BLaER1 treated with 17β-estradiol and CSF1 and Interleukin-3, amounts not matched to agents 10 nM and 100 nM (cell line): ENCODE data around the gene DHX9.

Experiments
- H3K27ac ChIP-seq, 11 experiments: shearing (Covaris generic); formaldehyde crosslinking; 2 replicates each; pipeline ENCODE4 v1.8.1; 2022
- H3K27me3 ChIP-seq, 11 experiments: shearing (Covaris generic); formaldehyde crosslinking; 2 replicates each; pipeline ENCODE4 v1.8.1; 2022
- H3K36me3 ChIP-seq, 11 experiments: shearing (Covaris generic); formaldehyde crosslinking; 2 replicates each; pipeline ENCODE4 v1.8.1; 2022
- H3K4me1 ChIP-seq, 10 experiments: shearing (Covaris generic); formaldehyde crosslinking; 2 replicates each; pipeline ENCODE4 v1.8.1; 2022
- H3K4me2 ChIP-seq, 11 experiments: shearing (Covaris generic); formaldehyde crosslinking; 2 replicates each; pipeline ENCODE4 v1.8.1; 2022
- H3K4me3 ChIP-seq, 10 experiments: shearing (Covaris generic); formaldehyde crosslinking; 2 replicates each; pipeline ENCODE4 v1.8.1; 2022
- H3K9ac ChIP-seq, 11 experiments: shearing (Covaris generic); formaldehyde crosslinking; 2 replicates each; pipeline ENCODE4 v1.8.1; 2022
- H3K9me3 ChIP-seq, 11 experiments: shearing (Covaris generic); formaldehyde crosslinking; replicated peaks in 1 of 11; 2 replicates each; pipeline ENCODE4 v1.8.1; 2022
- H4K20me1 ChIP-seq, 11 experiments: shearing (Covaris generic); formaldehyde crosslinking; 2 replicates each; pipeline ENCODE4 v1.8.1; 2022
- Cebpa-rat ChIP-seq, 11 experiments: shearing (Covaris generic); IDR thresholded peaks; 2 replicates each; pipeline ENCODE4 v1.8.1; 2022

Gene DHX9

DNA sequence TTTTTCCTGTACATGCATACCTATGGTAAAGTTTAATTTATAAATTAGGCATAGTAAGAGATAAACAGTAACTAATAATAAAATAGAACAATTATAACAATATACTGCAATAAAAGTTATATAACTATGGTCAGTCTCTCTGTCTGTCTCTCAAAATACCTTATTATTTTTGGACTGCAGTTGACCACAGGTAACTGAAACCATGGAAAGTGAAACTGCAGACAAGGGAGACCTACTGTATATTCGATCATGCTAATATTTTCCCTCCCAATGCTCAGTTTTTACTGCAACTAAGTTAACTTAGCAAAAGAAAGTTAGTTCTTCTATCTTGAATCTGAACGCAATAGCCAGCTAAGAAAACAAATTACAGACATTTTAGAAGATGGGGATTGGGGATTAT, 12.3 kb upstream of the DHX9 start:
- TF ChIP-seq Cebpa-rat (IDR thresholded peaks at IDR 0.05): no peak
- no peaks in the 10 kb centered on the region for H3K27me3 ChIP-seq
- H4K20me1 ChIP-seq: peaks cover 0 to 100% (median 0%) of the 10 kb centered on the region in 11 experiments; a peak in 6 of 22 replicates
- H3K4me1 ChIP-seq: peaks cover 13 to 74% (median 19%) of the 10 kb centered on the region in 10 experiments
- H3K9ac ChIP-seq: no peak overlapping the region
- peaks cover 0 to 100% (median 0%) of the 10 kb centered on the region in 11 experiments; a peak in 9 of 22 replicates for H3K36me3 ChIP-seq
- no peak overlapping the region for H3K4me3 ChIP-seq
- H3K27ac ChIP-seq: no peak overlapping the region
- no peaks in the 10 kb centered on the region for H3K9me3 ChIP-seq
- H3K4me2 ChIP-seq: peak overlapping the region in 1 of 11 experiments; percentile 17; a peak in 1 of 22 replicates

DNA sequence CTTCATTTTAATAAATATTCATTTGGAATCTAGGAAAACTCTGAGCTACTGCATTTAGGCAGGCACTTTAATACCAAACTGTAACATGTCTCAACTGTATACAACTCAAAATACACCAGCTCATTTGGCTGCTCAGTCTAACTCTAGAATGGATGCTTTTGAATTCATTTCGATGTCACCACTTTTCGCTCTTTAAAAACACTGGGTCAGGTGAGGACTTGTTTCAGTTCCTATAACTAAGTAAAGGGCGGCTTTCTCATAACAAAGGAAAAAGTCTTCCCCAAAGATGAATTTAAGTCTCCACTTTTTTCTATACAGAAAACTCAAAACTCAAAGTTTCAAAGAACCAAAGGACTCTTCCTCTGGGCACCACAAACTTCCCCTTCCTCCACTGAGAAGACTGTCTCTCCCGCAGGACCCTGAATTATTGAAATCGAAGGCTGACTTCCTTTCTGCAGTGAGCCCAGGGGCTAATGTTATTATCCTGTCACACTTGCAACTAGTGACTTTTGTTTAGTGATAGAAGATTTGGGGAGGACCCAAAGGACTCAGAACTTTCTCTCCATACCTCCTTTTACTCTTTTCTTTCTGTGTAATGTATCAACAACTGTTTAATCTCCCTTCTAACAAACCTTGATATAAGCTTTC, 9.7 kb upstream of the DHX9 start:
- Histone ChIP-seq H3K4me2 (peak overlapping the region; percentile 18 to 64 (median 55); a peak in 19 of 22 replicates), H3K36me3 (peaks cover 0 to 93% (median 0%) of the 10 kb centered on the region in 11 experiments; a peak in 7 of 22 replicates), H4K20me1 (peaks cover 0 to 100% (median 0%) of the 10 kb centered on the region in 11 experiments; a peak in 6 of 22 replicates), H3K4me1 (peaks cover 13 to 62% (median 19%) of the 10 kb centered on the region in 10 experiments), H3K9ac (no peak overlapping the region; a peak in 1 of 22 replicates), H3K4me3 (no peak overlapping the region), H3K9me3 (no peaks in the 10 kb centered on the region), H3K27ac (peak overlapping the region in 6 of 11 experiments; percentile 6 to 46 (median 20); a peak in 7 of 22 replicates), H3K27me3 (no peaks in the 10 kb centered on the region)
- no peak for TF ChIP-seq Cebpa-rat (IDR thresholded peaks at IDR 0.05)

GRCh38 chr1:182833271-182833670, 5.9 kb upstream of the DHX9 start:
- H3K27me3 ChIP-seq: no peaks in the 10 kb centered on the region
- H3K9me3 ChIP-seq: no peaks in the 10 kb centered on the region
- peaks cover 0 to 66% (median 0%) of the 10 kb centered on the region in 11 experiments; a peak in 6 of 22 replicates for H3K36me3 ChIP-seq
- no peak overlapping the region for H3K27ac ChIP-seq
- H4K20me1 ChIP-seq: peaks cover 0 to 100% (median 0%) of the 10 kb centered on the region in 11 experiments; a peak in 6 of 22 replicates
- TF ChIP-seq Cebpa-rat (IDR thresholded peaks at IDR 0.05): no peak
- no peak overlapping the region for H3K9ac ChIP-seq
- H3K4me2 ChIP-seq: no peak overlapping the region
- H3K4me3 ChIP-seq: no peak overlapping the region
- H3K4me1 ChIP-seq: peaks cover 13 to 34% (median 21%) of the 10 kb centered on the region in 10 experiments

GRCh38 chr1:182834326-182834725, 4.8 kb upstream of the DHX9 start:
- Histone ChIP-seq H3K27ac (no peak overlapping the region), H3K36me3 (peaks cover 0 to 55% (median 0%) of the 10 kb centered on the region in 11 experiments; a peak in 6 of 22 replicates), H3K4me2 (no peak overlapping the region), H3K27me3 (no peaks in the 10 kb centered on the region), H3K4me3 (no peak overlapping the region), H3K4me1 (peaks cover 10 to 31% (median 20%) of the 10 kb centered on the region in 10 experiments), H4K20me1 (peaks cover 0 to 96% (median 0%) of the 10 kb centered on the region in 11 experiments; a peak in 5 of 22 replicates), H3K9me3 (no peaks in the 10 kb centered on the region), H3K9ac (no peak overlapping the region)
- TF ChIP-seq Cebpa-rat (IDR thresholded peaks at IDR 0.05): no peak

GRCh38 chr1:182835806-182836205, 3.3 kb upstream of the DHX9 start:
- H4K20me1 ChIP-seq: peaks cover 12 to 96% (median 14%) of the 10 kb centered on the region in 11 experiments
- no peak for TF ChIP-seq Cebpa-rat (IDR thresholded peaks at IDR 0.05)
- H3K4me1 ChIP-seq: peaks cover 4 to 30% (median 18%) of the 10 kb centered on the region in 10 experiments
- no peak overlapping the region for H3K4me2 ChIP-seq
- no peak overlapping the region for H3K4me3 ChIP-seq
- peaks cover 4 to 40% (median 6%) of the 10 kb centered on the region in 11 experiments; a peak in 19 of 22 replicates for H3K36me3 ChIP-seq
- no peak overlapping the region for H3K9ac ChIP-seq
- H3K27me3 ChIP-seq: no peaks in the 10 kb centered on the region
- H3K27ac ChIP-seq: no peak overlapping the region
- no peaks in the 10 kb centered on the region for H3K9me3 ChIP-seq

- H3K4me3 ChIP-seq: peak overlapping the region; percentile 69 to 92 (median 76); a peak in 19 of 20 replicates
- H3K9ac ChIP-seq: peak overlapping the region; percentile 21 to 99 (median 93); a peak in 11 of 22 replicates
- peaks cover 69 to 96% (median 71%) of the 10 kb centered on the region in 11 experiments for H4K20me1 ChIP-seq
- TF ChIP-seq Cebpa-rat (IDR thresholded peaks at IDR 0.05): no peak
- no peaks in the 10 kb centered on the region for H3K9me3 ChIP-seq
- no peaks in the 10 kb centered on the region for H3K27me3 ChIP-seq
- peaks cover 19 to 39% (median 31%) of the 10 kb centered on the region in 10 experiments for H3K4me1 ChIP-seq
- H3K4me2 ChIP-seq: peak overlapping the region; percentile 85 to 97 (median 90)
- peak overlapping the region in 2 of 11 experiments; percentile 93 to 99; a peak in 1 of 22 replicates for H3K27ac ChIP-seq
- H3K36me3 ChIP-seq: peaks cover 42 to 63% (median 59%) of the 10 kb centered on the region in 11 experiments
These were observed 2.3 kb downstream of the DHX9 start for GRCh38 chr1:182841368-182841988.

DNA sequence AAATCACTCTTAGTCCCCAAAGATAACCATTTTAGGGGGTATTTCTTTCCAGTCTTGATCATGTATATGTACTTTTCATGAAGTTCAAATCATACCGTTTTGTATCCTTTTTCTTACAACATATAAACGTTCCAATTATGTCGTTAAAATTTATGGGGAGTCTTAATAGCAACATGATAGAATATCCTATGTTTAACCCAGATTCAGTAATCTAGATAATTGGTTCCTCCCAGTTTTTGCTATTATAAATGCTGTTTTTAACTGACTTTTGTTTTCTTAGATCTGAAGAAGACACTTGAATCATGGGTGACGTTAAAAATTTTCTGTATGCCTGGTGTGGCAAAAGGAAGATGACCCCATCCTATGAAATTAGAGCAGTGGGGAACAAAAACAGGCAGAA, 3.1 kb downstream of the DHX9 start:
- Histone ChIP-seq H3K9ac (0 out of 22 replicates have a peak overlapping the region, but pooled peaks of 1 of the 11 experiments have one; percentile 27), H4K20me1 (peaks cover 77 to 96% (median 79%) of the 10 kb centered on the region in 11 experiments), H3K4me3 (peak overlapping the region in 5 of 10 experiments; percentile 73 to 92 (median 76); a peak in 4 of 20 replicates), H3K4me1 (peaks cover 19 to 39% (median 31%) of the 10 kb centered on the region in 10 experiments), H3K36me3 (peaks cover 50 to 71% (median 66%) of the 10 kb centered on the region in 11 experiments), H3K27me3 (no peaks in the 10 kb centered on the region), H3K27ac (no peak overlapping the region; a peak in 1 of 22 replicates), H3K9me3 (no peaks in the 10 kb centered on the region), H3K4me2 (peak overlapping the region; percentile 21 to 97 (median 90); a peak in 20 of 22 replicates)
- TF ChIP-seq Cebpa-rat (IDR thresholded peaks at IDR 0.05): no peak

DNA sequence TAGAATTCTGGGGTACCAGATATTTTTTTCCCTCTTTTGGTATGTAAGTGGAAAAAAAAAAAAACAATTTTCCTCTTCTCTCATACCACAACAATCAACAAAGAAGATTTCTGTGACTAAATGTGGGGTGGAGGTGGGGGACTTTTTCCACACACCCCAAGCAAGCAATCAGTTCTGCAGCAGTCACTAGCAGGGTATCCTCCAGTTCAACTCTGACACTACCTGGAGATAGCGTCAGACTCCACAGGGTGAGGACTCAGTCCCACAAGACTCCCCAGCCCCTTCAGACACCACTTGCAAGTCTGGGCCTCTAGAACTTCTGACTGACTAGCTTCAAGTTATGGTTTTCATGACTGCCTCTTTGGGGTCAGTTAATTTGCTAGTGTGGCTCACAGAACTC, 6.2 kb downstream of the DHX9 start:
- peaks cover 81 to 100% (median 96%) of the 10 kb centered on the region in 11 experiments for H3K36me3 ChIP-seq
- H3K9ac ChIP-seq: no peak overlapping the region
- H3K27me3 ChIP-seq: no peaks in the 10 kb centered on the region
- H3K9me3 ChIP-seq: no peaks in the 10 kb centered on the region
- H3K4me2 ChIP-seq: no peak overlapping the region
- TF ChIP-seq Cebpa-rat (IDR thresholded peaks at IDR 0.05): no peak
- H3K4me3 ChIP-seq: no peak overlapping the region
- peaks cover 12 to 32% (median 24%) of the 10 kb centered on the region in 10 experiments for H3K4me1 ChIP-seq
- no peak overlapping the region for H3K27ac ChIP-seq
- H4K20me1 ChIP-seq: peaks cover 100% of the 10 kb centered on the region in 11 experiments

GRCh38 chr1:182845894-182846293, 6.7 kb downstream of the DHX9 start:
- Histone ChIP-seq H3K4me1 (peaks cover 8 to 26% (median 19%) of the 10 kb centered on the region in 10 experiments), H3K9ac (no peak overlapping the region), H3K27me3 (no peaks in the 10 kb centered on the region), H3K27ac (no peak overlapping the region), H3K4me2 (no peak overlapping the region), H3K36me3 (peaks cover 86 to 100% (median 96%) of the 10 kb centered on the region in 11 experiments), H4K20me1 (peaks cover 100% of the 10 kb centered on the region in 11 experiments), H3K9me3 (no peaks in the 10 kb centered on the region), H3K4me3 (no peak overlapping the region)
- no peak for TF ChIP-seq Cebpa-rat (IDR thresholded peaks at IDR 0.05)
